GM12878 (cell line): Measurements from ENCODE around the gene TECTA. TPM values are rescaled to one million over a fixed set of nuclear protein-coding genes. Genes with fewer than 3 reads are reported as not detected.

ENCODE experiments used
- HCFC1 ChIP-seq: fragments of 150-350 bp; IDR thresholded peaks from 2 replicates; pipeline ENCODE4 v1.6.1; 2014; ENCODE audit warnings: low read length
- HDAC6 ChIP-seq: fragments of 200-600 bp; sonication (generic); IDR thresholded peaks from one replicate; pipeline ENCODE4 v1.8.0; 2017; ENCODE audit warnings: antibody characterized with exemption; ENCODE audit not compliant: unreplicated experiment
- PAX5 ChIP-seq: IDR thresholded peaks from 2 replicates; pipeline ENCODE4 v1.6.1; 2011; ENCODE audit warnings: low read depth, low read length, borderline replicate concordance
- PAX8 ChIP-seq: fragments of 450-650 bp; IDR thresholded peaks from 2 replicates; pipeline ENCODE4 v1.6.1; 2017; ENCODE audit warnings: mild to moderate bottlenecking, moderate library complexity
- SKIL ChIP-seq: fragments of 450-650 bp; IDR thresholded peaks from 2 replicates; pipeline ENCODE4 v1.6.1; 2017; ENCODE audit warnings: mild to moderate bottlenecking, low read depth, inconsistent platforms; ENCODE audit not compliant: poor library complexity, severe bottlenecking
- ZZZ3 ChIP-seq: IDR thresholded peaks from 2 replicates; pipeline ENCODE4 v1.6.1; 2011; ENCODE audit warnings: low read depth; ENCODE audit not compliant: control insufficient read depth, insufficient read length
- polyA plus RNA-seq, 11 experiments: library from polyadenylated mRNA; depleted of rRNA in 4 of 11; unstranded in 6 of 11; stranded (reverse) in 5 of 11; fragments of >200 nt; fragmentation: Nextera tagmentation in 4 of 11; fragmentation: Illumina TruSeq in 1 of 11; extraction: Ambion mirVana in 4 of 11; extraction: Trizol in 1 of 11; gene quantifications; 1 replicate in 1 of 11; 2 replicates in 10 of 11; pipeline versions ENCODE4 v1.2.1 to v1.2.3, GENCODE V29; 2011 to 2016; ENCODE audit warnings: inconsistent platforms in 2 of 11, missing spikeins in 2 of 11, low read depth in 1 of 11
- total RNA-seq, 4 experiments: library from RNA; depleted of rRNA in 3 of 4; stranded (reverse); fragments of >200 nt in 3 of 4; fragmentation: Illumina TruSeq in 1 of 4; extraction: Trizol in 1 of 4; gene quantifications; 2 replicates each; pipeline versions ENCODE4 v1.2.1 to v1.2.3, GENCODE V29; 2013 to 2021
- TF ChIP-seq, protein P1 (sequence below): fragments of 450-650 bp; IDR thresholded peaks from 2 replicates; pipeline ENCODE4 v1.6.1; 2017; ENCODE audit warnings: mild to moderate bottlenecking, moderate library complexity

Gene TECTA
- total and polyA plus RNA-seq, 10 of the 15 experiments (the other 5 are each of a cell fraction or from before 2014, with no cell fraction given): under 0.01 to 0.14 (median 0.05) TPM; not detected in 1

GRCh38 chr11:121089566-121089965 is 11.5 kb upstream of the TECTA start (continued):
- no peak for TF ChIP-seq SKIL
- TF ChIP-seq HDAC6: no peak
- TF ChIP-seq, protein P1, sequence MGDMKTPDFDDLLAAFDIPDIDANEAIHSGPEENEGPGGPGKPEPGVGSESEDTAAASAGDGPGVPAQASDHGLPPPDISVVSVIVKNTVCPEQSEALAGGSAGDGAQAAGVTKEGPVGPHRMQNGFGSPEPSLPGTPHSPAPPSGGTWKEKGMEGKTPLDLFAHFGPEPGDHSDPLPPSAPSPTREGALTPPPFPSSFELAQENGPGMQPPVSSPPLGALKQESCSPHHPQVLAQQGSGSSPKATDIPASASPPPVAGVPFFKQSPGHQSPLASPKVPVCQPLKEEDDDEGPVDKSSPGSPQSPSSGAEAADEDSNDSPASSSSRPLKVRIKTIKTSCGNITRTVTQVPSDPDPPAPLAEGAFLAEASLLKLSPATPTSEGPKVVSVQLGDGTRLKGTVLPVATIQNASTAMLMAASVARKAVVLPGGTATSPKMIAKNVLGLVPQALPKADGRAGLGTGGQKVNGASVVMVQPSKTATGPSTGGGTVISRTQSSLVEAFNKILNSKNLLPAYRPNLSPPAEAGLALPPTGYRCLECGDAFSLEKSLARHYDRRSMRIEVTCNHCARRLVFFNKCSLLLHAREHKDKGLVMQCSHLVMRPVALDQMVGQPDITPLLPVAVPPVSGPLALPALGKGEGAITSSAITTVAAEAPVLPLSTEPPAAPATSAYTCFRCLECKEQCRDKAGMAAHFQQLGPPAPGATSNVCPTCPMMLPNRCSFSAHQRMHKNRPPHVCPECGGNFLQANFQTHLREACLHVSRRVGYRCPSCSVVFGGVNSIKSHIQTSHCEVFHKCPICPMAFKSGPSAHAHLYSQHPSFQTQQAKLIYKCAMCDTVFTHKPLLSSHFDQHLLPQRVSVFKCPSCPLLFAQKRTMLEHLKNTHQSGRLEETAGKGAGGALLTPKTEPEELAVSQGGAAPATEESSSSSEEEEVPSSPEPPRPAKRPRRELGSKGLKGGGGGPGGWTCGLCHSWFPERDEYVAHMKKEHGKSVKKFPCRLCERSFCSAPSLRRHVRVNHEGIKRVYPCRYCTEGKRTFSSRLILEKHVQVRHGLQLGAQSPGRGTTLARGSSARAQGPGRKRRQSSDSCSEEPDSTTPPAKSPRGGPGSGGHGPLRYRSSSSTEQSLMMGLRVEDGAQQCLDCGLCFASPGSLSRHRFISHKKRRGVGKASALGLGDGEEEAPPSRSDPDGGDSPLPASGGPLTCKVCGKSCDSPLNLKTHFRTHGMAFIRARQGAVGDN: no peak
- no peak for TF ChIP-seq ZZZ3
- no peak for TF ChIP-seq HCFC1
- TF ChIP-seq PAX5: no peak
- TF ChIP-seq PAX8: no peak
